CD4-positive, alpha-beta T cell (primary cell): ENCODE measurements around the gene RERGL. TPM values are rescaled to one million over a fixed set of nuclear protein-coding genes. Genes with fewer than 3 reads are reported as not detected.
A peak's percentile ranks its signal among the peaks of the same experiment; 100 is the strongest.

Source experiments
- ATAC-seq: fragments of 200-7000 bp; cut with Tn5 transposase; one replicate; pipeline ENCODE4 v1.10.0; 2022; ENCODE audit warnings: mild to moderate bottlenecking; ENCODE audit not compliant: poor library complexity
- CTCF ChIA-PET: fragments of 350-600 bp; sonication (Branson Sonifier 250); formaldehyde crosslinking; loops from one replicate; lab custom pipeline; 2021; ENCODE audit warnings: antibody characterized with exemption, inconsistent platforms; lab: Charles Lee
- POLR2A ChIA-PET: fragments of 350-600 bp; sonication (Branson Sonifier 250); formaldehyde crosslinking; loops from one replicate; lab custom pipeline; 2021; ENCODE audit warnings: antibody characterized with exemption, inconsistent platforms; lab: Charles Lee
- DNase-seq, 14 experiments: peaks; one replicate each; pipeline ENCODE4 v3.0.0-alpha.2; 2013 to 2020; ENCODE audit warnings: mixed read lengths in 2 of 14
- H3K27ac ChIP-seq, 2 donors: one replicate each; pipeline versions ENCODE4 v1.5.1 to v1.7.0; 2013; ENCODE audit warnings: low read length in 2 of 2, low read depth in 1 of 2, mild to moderate bottlenecking in 1 of 2
- H3K27me3 ChIP-seq, 2 experiments: 1 replicate in 1 of 2; 2 replicates in 1 of 2; pipeline versions ENCODE4 v1.6.1 to v1.7.0; 2013; ENCODE audit warnings: low read length in 2 of 2, control low read depth in 1 of 2, mild to moderate bottlenecking in 1 of 2, moderate library complexity in 1 of 2; ENCODE audit not compliant: insufficient read depth in 2 of 2, control insufficient read depth in 1 of 2
- H3K36me3 ChIP-seq: one replicate; pipeline ENCODE4 v1.6.1; 2013; ENCODE audit warnings: low read length, control low read depth; ENCODE audit not compliant: insufficient read depth
- H3K4me1 ChIP-seq: one replicate; pipeline ENCODE4 v1.6.1; 2013; ENCODE audit warnings: low read length, control low read depth; ENCODE audit not compliant: insufficient read depth
- H3K4me3 ChIP-seq: one replicate; pipeline ENCODE4 v1.5.1; 2013; ENCODE audit warnings: mild to moderate bottlenecking, low read length, moderate library complexity
- H3K9me3 ChIP-seq, 2 experiments: 1 replicate in 1 of 2; 2 replicates in 1 of 2; pipeline versions ENCODE4 v1.6.1 to v1.7.0; 2013; ENCODE audit warnings: low read length in 2 of 2, mild to moderate bottlenecking in 2 of 2, control low read depth in 1 of 2, moderate library complexity in 1 of 2; ENCODE audit not compliant: control insufficient read depth in 1 of 2, insufficient read depth in 1 of 2
- H3K27ac Mint-ChIP-seq: one replicate; pipeline ENCODE4 v1.8.0; 2020; ENCODE audit warnings: mixed read lengths
- H3K27me3 Mint-ChIP-seq: one replicate; pipeline ENCODE4 v1.8.0; 2021; ENCODE audit warnings: mixed read lengths
- H3K36me3 Mint-ChIP-seq: one replicate; pipeline ENCODE4 v1.8.0; 2021; ENCODE audit warnings: low read depth, mixed read lengths
- H3K4me1 Mint-ChIP-seq: one replicate; pipeline ENCODE4 v1.8.0; 2021; ENCODE audit warnings: low read depth, mixed read lengths
- H3K4me3 Mint-ChIP-seq: one replicate; pipeline ENCODE4 v1.8.0; 2020; ENCODE audit warnings: mild to moderate bottlenecking, mixed read lengths
- H3K9me3 Mint-ChIP-seq: one replicate; pipeline ENCODE4 v1.8.0; 2020; ENCODE audit warnings: mixed read lengths
- intact Hi-C, 2 experiments: fragments of 100-400 bp; cut with DNase I in 1 of 2; cut with micrococcal nuclease in 1 of 2; formaldehyde crosslinking; loops; one replicate each; pipeline versions ENCODE4 v1.15.1 to v1.9.0; 2023 to 2025; cut with DNase I, micrococcal nuclease
- polyA plus RNA-seq, 2 donors: library from polyadenylated mRNA; unstranded; fragments of 120-200 nt; gene quantifications; one replicate each; pipeline ENCODE4 v1.2.1, GENCODE V29; 2013
- total RNA-seq, 174 experiments: library from RNA in 2 of 174; stranded (reverse) in 2 of 174; gene quantifications; one replicate each; pipeline ENCODE4 v1.2.3 and lab custom pipeline; 2021 to 2026
- TF ChIP-seq, protein P1 (sequence below): fragments of 200-600 bp; IDR thresholded peaks from one replicate; pipeline ENCODE4 v1.8.0; 2022; ENCODE audit warnings: antibody characterized with exemption, mild to moderate bottlenecking

The RERGL gene, protein sequence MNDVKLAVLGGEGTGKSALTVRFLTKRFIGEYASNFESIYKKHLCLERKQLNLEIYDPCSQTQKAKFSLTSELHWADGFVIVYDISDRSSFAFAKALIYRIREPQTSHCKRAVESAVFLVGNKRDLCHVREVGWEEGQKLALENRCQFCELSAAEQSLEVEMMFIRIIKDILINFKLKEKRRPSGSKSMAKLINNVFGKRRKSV
- not detected for total RNA-seq
- polyA plus RNA-seq (2013, experiment 1 of 2), result not detected
- polyA plus RNA-seq (2013, experiment 2 of 2), result not detected
- total RNA-seq (lab: John Stamatoyannopoulos, UW), result 0 to 0.16 (median 0) reads per million in 172 experiments

DNA sequence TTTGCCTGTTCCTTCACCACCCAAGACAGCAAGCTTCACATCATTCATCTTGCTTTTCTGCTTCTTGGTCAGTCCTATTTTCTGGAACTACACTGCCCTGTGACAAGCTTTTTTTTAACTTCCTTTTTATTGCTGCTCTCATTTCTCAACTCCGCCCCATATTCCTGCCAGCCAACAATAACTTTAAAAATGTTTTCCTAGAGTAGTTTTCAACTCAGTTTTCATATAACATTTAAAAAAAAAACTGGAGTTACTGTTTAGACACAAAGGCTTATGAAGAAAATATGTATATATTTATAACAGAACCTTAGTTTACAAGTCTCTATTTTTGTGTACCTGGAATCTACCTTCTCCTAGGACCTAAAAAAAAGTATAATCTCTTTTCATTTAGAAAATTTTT is at the start of gene RERGL:
Gene RERGL (minus strand): TSS at position 101 of the 400 bp plus-strand sequence. CDS start 53 bp downstream, at position 48.
- no peak within 1 kb of the TSS for H3K27ac ChIP-seq
- Mint-ChIP-seq H3K4me1 (no peaks in the 10 kb centered on the region), H3K9me3 (peaks cover 5% of the 10 kb centered on the region), H3K4me3 (no peak within 1 kb of the TSS), H3K27ac (no peak within 1 kb of the TSS), H3K27me3 (no peaks in the 10 kb centered on the region), H3K36me3 (no peaks in the 10 kb centered on the region)
- ATAC-seq (no peak), DNase-seq (no peak)
- H3K27me3 ChIP-seq, result no peaks in the 10 kb centered on the region
- intact Hi-C loops, result no loop called here
- no peaks in the 10 kb centered on the region for H3K4me1 ChIP-seq
- TF ChIP-seq, protein P1, sequence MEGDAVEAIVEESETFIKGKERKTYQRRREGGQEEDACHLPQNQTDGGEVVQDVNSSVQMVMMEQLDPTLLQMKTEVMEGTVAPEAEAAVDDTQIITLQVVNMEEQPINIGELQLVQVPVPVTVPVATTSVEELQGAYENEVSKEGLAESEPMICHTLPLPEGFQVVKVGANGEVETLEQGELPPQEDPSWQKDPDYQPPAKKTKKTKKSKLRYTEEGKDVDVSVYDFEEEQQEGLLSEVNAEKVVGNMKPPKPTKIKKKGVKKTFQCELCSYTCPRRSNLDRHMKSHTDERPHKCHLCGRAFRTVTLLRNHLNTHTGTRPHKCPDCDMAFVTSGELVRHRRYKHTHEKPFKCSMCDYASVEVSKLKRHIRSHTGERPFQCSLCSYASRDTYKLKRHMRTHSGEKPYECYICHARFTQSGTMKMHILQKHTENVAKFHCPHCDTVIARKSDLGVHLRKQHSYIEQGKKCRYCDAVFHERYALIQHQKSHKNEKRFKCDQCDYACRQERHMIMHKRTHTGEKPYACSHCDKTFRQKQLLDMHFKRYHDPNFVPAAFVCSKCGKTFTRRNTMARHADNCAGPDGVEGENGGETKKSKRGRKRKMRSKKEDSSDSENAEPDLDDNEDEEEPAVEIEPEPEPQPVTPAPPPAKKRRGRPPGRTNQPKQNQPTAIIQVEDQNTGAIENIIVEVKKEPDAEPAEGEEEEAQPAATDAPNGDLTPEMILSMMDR, result no peak
- POLR2A ChIA-PET, result no interaction called here
- H3K9me3 ChIP-seq, result no peaks in the 10 kb centered on the region
- CTCF ChIA-PET, result no interaction called here
- no peak within 1 kb of the TSS for H3K4me3 ChIP-seq
- no peaks in the 10 kb centered on the region for H3K36me3 ChIP-seq

DNA sequence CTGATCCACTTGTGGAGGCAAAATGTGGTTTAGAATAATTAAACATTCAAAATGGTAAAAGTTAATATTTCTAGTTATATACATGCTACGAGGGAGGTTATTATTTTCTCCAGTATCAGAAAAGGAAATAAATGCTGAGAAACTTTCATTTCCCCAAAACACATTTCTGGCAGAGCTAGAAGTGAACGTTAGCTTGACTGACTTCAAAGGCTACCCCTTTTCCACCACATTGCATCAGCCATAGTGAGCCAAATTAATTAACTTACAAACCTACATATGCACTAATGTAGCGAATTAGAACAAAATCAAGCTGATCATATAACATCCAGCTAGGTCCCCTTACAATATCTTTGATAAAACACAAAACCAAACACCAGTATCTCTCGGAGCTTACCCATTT is 49.3 kb upstream of the RERGL start:
- TF ChIP-seq, protein P1, result no peak
- Mint-ChIP-seq H3K27ac (no peak overlapping the region), H3K36me3 (no peaks in the 10 kb centered on the region), H3K4me3 (no peak overlapping the region), H3K9me3 (no peaks in the 10 kb centered on the region), H3K27me3 (no peaks in the 10 kb centered on the region), H3K4me1 (no peaks in the 10 kb centered on the region)
- Histone ChIP-seq H3K9me3 (no peaks in the 10 kb centered on the region), H3K4me3 (no peak overlapping the region), H3K27ac (no peak overlapping the region), H3K27me3 (no peaks in the 10 kb centered on the region), H3K4me1 (no peaks in the 10 kb centered on the region), H3K36me3 (no peaks in the 10 kb centered on the region)
- ATAC-seq, result no peak
- peak in 1 of 14 experiments; percentile 5 for DNase-seq
- ChIA-PET POLR2A (no interaction called here), CTCF (interaction anchor here (0.6 kb wide), 1 partner anchor 22 kb away, joined by 3 read pairs; no protein-coding TSS in a partner anchor)
- intact Hi-C loops, result loop anchor here in 1 of 2 experiments (2.0 kb wide), 1 partner anchor 1048 kb away; no protein-coding TSS in a partner anchor

DNA sequence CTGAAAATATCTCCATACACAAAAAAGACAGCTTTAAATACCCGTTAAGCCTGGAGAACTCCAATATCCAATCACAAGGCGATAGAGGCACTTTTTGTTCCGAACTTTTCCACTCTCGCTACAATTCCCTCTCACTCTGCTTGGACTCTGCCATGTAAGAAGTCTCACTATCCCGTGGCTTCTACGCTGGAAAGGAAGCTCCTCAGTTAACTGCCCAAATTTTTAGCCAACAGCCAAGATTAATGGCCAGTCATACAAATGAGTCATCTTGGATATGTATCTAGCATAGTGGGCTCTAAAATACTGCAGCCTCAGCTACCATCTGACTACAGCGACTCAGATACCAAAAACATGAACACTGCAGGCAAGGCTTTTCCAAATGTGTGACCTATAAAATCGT is 45.5 kb upstream of the RERGL start:
- no peak overlapping the region for H3K27ac Mint-ChIP-seq
- no peak overlapping the region for H3K4me3 Mint-ChIP-seq
- no peaks in the 10 kb centered on the region for H3K36me3 Mint-ChIP-seq
- H3K27me3 ChIP-seq, result no peaks in the 10 kb centered on the region
- TF ChIP-seq, protein P1, result no peak
- H3K4me3 ChIP-seq, result no peak overlapping the region
- no peaks in the 10 kb centered on the region for H3K4me1 ChIP-seq
- no peak overlapping the region for H3K27ac ChIP-seq
- H3K4me1 Mint-ChIP-seq, result no peaks in the 10 kb centered on the region
- intact Hi-C loops, result no loop called here
- DNase-seq, result no peak
- ChIA-PET CTCF (no interaction called here), POLR2A (no interaction called here)
- H3K9me3 Mint-ChIP-seq, result no peaks in the 10 kb centered on the region
- H3K36me3 ChIP-seq, result no peaks in the 10 kb centered on the region
- H3K27me3 Mint-ChIP-seq, result no peaks in the 10 kb centered on the region
- H3K9me3 ChIP-seq, result no peaks in the 10 kb centered on the region
- no peak for ATAC-seq
